ENCODE data around the gene RBMS3. TPM values are rescaled to one million over a fixed set of nuclear protein-coding genes. Genes with fewer than 3 reads are reported as not detected.

The RBMS3 gene
- total and polyA plus RNA-seq, 4 donors, result 4.8 to 117 (median 29.4) TPM

DNA sequence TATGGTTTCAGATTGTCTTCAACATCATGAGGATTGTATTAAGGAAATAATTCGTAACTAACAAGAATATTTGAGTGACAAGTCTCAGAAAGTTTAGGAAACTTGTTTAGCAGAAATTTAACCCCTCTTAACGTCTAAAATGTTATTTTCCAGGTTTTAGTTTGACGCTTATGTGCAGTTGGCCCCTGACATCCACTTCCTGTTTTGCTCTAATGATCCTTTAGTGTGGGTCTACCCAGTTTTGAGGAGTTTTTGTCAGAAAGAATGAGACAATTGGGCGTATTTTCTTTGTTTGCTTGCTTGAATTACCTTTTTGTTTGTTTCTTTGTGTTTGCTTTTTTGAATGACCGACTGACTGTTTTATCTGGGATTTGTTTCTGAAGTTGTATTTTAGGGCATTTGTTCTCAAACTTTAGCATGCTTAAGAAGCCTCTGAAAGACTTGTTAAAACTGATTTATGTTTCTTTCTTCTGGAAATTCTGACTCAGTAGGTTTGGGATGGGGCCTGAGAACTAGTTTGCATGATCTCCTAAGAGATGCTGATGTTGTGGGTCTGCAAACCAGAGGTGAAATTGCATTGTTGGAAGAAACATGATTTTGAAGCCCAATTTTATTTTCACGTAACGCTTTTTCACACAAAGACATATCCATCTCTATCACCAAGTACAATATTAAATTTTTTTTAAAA is 20.6 kb downstream of the RBMS3 start:
- peaks cover 0 to 7% (median 4%) of the 10 kb centered on the region in 4 donors for H3K36me3 ChIP-seq (ENCODE audit: control insufficient read depth in 4 of 4, insufficient read depth in 4 of 4, low read length in 4 of 4)
- H3K4me3 ChIP-seq, result no peak overlapping the region
- peaks cover 0 to 6% (median 0%) of the 10 kb centered on the region in 5 donors for H3K4me1 ChIP-seq (ENCODE audit: control insufficient read depth in 5 of 5, insufficient read depth in 5 of 5, low read length in 5 of 5)
- H3K9ac ChIP-seq (ENCODE audit: insufficient read depth in 1 of 2, low read length in 2 of 2), result no peak overlapping the region
- H3K27ac ChIP-seq (ENCODE audit: low read depth in 1 of 2, low read length in 1 of 2), result no peak overlapping the region
- no peaks in the 10 kb centered on the region for H3K9me3 ChIP-seq (ENCODE audit: control insufficient read depth in 4 of 4, insufficient read depth in 3 of 4, low read length in 3 of 4)
- TF ChIP-seq, protein P1, sequence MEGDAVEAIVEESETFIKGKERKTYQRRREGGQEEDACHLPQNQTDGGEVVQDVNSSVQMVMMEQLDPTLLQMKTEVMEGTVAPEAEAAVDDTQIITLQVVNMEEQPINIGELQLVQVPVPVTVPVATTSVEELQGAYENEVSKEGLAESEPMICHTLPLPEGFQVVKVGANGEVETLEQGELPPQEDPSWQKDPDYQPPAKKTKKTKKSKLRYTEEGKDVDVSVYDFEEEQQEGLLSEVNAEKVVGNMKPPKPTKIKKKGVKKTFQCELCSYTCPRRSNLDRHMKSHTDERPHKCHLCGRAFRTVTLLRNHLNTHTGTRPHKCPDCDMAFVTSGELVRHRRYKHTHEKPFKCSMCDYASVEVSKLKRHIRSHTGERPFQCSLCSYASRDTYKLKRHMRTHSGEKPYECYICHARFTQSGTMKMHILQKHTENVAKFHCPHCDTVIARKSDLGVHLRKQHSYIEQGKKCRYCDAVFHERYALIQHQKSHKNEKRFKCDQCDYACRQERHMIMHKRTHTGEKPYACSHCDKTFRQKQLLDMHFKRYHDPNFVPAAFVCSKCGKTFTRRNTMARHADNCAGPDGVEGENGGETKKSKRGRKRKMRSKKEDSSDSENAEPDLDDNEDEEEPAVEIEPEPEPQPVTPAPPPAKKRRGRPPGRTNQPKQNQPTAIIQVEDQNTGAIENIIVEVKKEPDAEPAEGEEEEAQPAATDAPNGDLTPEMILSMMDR (IDR thresholded peaks at IDR 0.05; ENCODE audit: control extremely low read depth, extremely low read depth), result no peak
- no peak for ATAC-seq (ENCODE audit: insufficient read depth, low FRiP score)
- no peaks in the 10 kb centered on the region for H3K27me3 ChIP-seq (ENCODE audit: control insufficient read depth in 3 of 3, insufficient read depth in 3 of 3, low read length in 2 of 3)
- 65 to 71% methylated on average over 7 of the region's 7 CpGs for WGBS, 2 donors
- no peak for DNase-seq

DNA sequence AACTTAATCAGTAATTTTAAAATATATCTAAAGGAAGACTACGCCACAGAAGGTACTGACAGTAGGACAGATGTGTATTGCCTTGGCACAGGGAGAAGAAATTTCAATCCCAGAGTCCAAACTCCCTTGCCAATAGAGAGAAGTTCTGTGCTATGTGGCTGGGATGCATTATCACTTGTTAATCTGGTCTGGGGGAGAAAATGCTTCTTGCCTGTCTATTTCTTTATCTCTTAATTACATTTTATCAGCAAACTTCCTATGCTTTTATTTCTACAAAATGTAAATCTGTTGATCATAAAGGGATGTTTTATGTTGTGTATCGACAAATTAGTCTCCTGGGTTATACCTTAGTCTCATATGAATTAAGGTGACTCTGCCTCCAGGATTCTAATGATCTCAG is 21.7 kb downstream of the RBMS3 start:
- Histone ChIP-seq H3K4me1 (ENCODE audit: control insufficient read depth in 5 of 5, insufficient read depth in 5 of 5, low read length in 5 of 5) (peaks cover 0 to 11% (median 0%) of the 10 kb centered on the region in 5 donors), H3K4me3 (no peak overlapping the region), H3K27ac (ENCODE audit: low read depth in 1 of 2, low read length in 1 of 2) (no peak overlapping the region), H3K27me3 (ENCODE audit: control insufficient read depth in 3 of 3, insufficient read depth in 3 of 3, low read length in 2 of 3) (no peaks in the 10 kb centered on the region), H3K9ac (ENCODE audit: insufficient read depth in 1 of 2, low read length in 2 of 2) (no peak overlapping the region), H3K9me3 (ENCODE audit: control insufficient read depth in 4 of 4, insufficient read depth in 3 of 4, low read length in 3 of 4) (no peaks in the 10 kb centered on the region), H3K36me3 (ENCODE audit: control insufficient read depth in 4 of 4, insufficient read depth in 4 of 4, low read length in 4 of 4) (peaks cover 0 to 7% (median 4%) of the 10 kb centered on the region in 4 donors)
- TF ChIP-seq, protein P1 (IDR thresholded peaks at IDR 0.05; ENCODE audit: control extremely low read depth, extremely low read depth), result no peak
- 89 to 93% methylated on average over 2 of the region's 2 CpGs for WGBS, 2 donors
- ATAC-seq (ENCODE audit: insufficient read depth, low FRiP score) (no peak), DNase-seq (no peak)

DNA sequence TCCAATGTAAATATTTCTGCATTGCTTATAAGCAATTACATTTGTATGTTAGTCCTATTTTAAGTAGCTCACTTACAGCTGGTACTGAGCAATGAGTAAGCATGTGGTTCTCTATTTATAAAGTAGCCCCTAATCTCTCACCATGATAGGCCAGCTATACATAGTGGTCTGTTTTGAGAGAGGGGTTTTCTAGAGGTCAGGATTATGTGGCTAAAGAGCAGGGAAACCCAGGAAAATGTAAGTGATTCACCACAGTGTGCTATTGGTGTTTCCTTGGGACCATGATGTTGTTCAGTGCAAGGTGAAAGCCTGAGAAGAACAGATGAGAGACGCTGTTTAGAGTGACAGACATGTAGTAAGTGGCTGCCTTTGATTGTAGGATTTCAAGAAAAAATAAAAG is 26.4 kb downstream of the RBMS3 start:
- TF ChIP-seq, protein P1 (IDR thresholded peaks at IDR 0.05; ENCODE audit: control extremely low read depth, extremely low read depth), result no peak

More for the DNA sequence above, 26.4 kb downstream of the RBMS3 start:
- peaks cover 0 to 21% (median 7%) of the 10 kb centered on the region in 5 donors for H3K4me1 ChIP-seq (ENCODE audit: control insufficient read depth in 5 of 5, insufficient read depth in 5 of 5, low read length in 5 of 5)
- H3K36me3 ChIP-seq (ENCODE audit: control insufficient read depth in 4 of 4, insufficient read depth in 4 of 4, low read length in 4 of 4), result peaks cover 0 to 7% (median 4%) of the 10 kb centered on the region in 4 donors
- DNase-seq (no peak), ATAC-seq (ENCODE audit: insufficient read depth, low FRiP score) (no peak)
- H3K9me3 ChIP-seq (ENCODE audit: control insufficient read depth in 4 of 4, insufficient read depth in 3 of 4, low read length in 3 of 4), result no peaks in the 10 kb centered on the region
- no peak overlapping the region for H3K9ac ChIP-seq (ENCODE audit: insufficient read depth in 1 of 2, low read length in 2 of 2)
- H3K27me3 ChIP-seq (ENCODE audit: control insufficient read depth in 3 of 3, insufficient read depth in 3 of 3, low read length in 2 of 3), result no peaks in the 10 kb centered on the region
- 88 to 94% methylated on average over 1 of the region's 1 CpG for WGBS, 2 donors
- no peak overlapping the region for H3K27ac ChIP-seq (ENCODE audit: low read depth in 1 of 2, low read length in 1 of 2)
- H3K4me3 ChIP-seq, result no peak overlapping the region

Measured in lung (tissue), 12 donors.